ENCODE results near the gene SPAG16. TPM values are rescaled to one million over a fixed set of nuclear protein-coding genes. Genes with fewer than 3 reads are reported as not detected.

Gene SPAG16
- total RNA-seq, 1 experiment from 2014 or later, result 38.4 TPM

DNA sequence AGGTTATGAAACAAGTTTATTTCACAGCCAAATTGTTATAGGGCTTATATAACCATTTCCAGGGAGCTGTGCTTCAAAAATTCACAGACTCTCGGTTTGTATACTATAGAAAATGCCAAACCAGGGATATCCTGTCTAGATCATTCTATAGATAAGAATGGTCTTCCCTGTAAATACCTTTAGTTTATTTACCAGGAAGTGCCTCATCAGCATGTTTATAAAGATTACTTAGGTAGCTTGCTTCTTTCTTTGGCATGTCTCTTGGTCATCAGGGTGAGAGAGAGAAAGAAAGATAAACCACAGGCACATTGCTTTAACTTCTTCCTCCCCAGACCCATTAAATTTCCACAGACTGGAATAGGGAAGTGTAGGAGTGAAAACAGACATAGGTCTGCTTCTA, 439.4 kb downstream of the SPAG16 start:
- in situ Hi-C loops (cut with HindIII; ENCODE audit: low pct_unique_long_range_greater_than_20kb, low sequenced_read_pairs), result no loop called here

DNA sequence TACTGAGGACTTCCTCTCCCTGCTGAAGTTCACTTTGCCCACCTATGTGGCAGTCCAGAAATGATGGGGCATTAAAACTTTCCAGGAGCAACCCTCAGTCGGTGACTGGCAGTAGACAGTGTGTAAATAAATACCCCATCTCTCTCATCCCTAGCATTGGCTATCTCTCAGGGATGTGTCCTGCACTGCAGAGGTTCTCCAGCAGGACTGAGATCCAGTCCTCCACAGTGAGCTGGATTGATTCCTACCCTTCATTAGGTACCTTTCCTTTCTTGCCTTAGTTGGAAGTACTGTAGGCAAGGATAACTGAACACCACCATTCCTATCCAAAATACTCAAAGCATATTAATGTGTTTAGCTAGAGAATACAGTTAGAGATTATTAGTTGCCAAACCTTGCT, 441.8 kb downstream of the SPAG16 start:
- in situ Hi-C loops (cut with HindIII; ENCODE audit: low pct_unique_long_range_greater_than_20kb, low sequenced_read_pairs), result no loop called here
- no peak for DNase-seq (ENCODE audit: low read depth)

More for the DNA sequence above, 439.4 kb downstream of the SPAG16 start:
- no peak for DNase-seq (ENCODE audit: low read depth)

- no peak for DNase-seq (ENCODE audit: low read depth)
- in situ Hi-C loops (cut with HindIII; ENCODE audit: low pct_unique_long_range_greater_than_20kb, low sequenced_read_pairs), result no loop called here
These were observed 449.6 kb downstream of the SPAG16 start for GRCh38 chr2:213733893-213734292.

GRCh38 chr2:213740453-213740852, 456.2 kb downstream of the SPAG16 start:
- in situ Hi-C loops (cut with HindIII; ENCODE audit: low pct_unique_long_range_greater_than_20kb, low sequenced_read_pairs), result no loop called here
- no peak for DNase-seq (ENCODE audit: low read depth)

DNA sequence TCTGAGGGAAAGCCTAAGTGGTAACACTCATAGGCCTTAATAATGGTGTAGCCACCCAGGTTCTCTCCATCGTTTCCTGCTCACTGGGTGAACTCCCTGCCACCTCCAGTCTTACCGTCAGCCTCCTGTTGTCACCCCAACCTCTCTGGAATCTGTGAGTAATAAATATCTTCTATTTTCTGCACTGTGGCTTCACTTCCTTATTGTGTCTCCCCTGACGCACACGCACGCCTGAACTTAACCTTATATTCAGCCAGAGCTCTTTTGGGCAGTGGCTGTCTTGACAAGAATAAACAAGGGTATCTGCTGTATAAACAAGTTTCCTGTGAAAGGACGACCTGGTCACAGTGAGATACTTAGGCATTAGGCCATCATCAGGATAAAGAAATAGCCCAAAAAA, 467.2 kb downstream of the SPAG16 start:
- in situ Hi-C loops (cut with HindIII; ENCODE audit: low pct_unique_long_range_greater_than_20kb, low sequenced_read_pairs), result no loop called here
- no peak for DNase-seq (ENCODE audit: low read depth)

GRCh38 chr2:213752575-213752974, 468.3 kb downstream of the SPAG16 start:
- in situ Hi-C loops (cut with HindIII; ENCODE audit: low pct_unique_long_range_greater_than_20kb, low sequenced_read_pairs), result no loop called here
- DNase-seq (ENCODE audit: low read depth), result no peak

DNA sequence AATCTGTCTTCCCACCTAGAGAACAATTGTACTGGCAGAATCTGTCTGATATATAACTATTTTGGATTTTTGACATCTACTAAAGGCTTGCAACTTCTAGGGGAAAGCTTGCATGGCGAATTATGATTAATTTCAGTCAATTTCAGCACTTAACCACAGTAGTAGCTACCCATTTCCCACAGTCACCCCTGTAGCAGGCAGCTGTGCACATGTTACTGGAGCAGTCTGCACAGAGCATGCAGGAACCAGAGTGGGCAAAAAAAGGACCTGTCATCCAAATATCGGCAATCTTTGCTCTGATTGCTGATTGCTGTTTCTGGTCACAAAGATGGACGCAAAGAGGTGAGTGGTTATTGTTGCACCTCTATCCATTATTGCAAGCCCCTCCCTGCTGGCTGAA, 473.3 kb downstream of the SPAG16 start:
- in situ Hi-C loops (cut with HindIII; ENCODE audit: low pct_unique_long_range_greater_than_20kb, low sequenced_read_pairs), result no loop called here
- DNase-seq (ENCODE audit: low read depth), result no peak

- in situ Hi-C loops (cut with HindIII; ENCODE audit: low pct_unique_long_range_greater_than_20kb, low sequenced_read_pairs), result no loop called here
- no peak for DNase-seq (ENCODE audit: low read depth)
These were observed 479.1 kb downstream of the SPAG16 start for GRCh38 chr2:213763354-213763753.

- in situ Hi-C loops (cut with HindIII; ENCODE audit: low pct_unique_long_range_greater_than_20kb, low sequenced_read_pairs), result no loop called here
- DNase-seq (ENCODE audit: low read depth), result no peak
These were observed 479.7 kb downstream of the SPAG16 start for GRCh38 chr2:213763963-213764362.

GRCh38 chr2:213764849-213765248, 480.6 kb downstream of the SPAG16 start:
- in situ Hi-C loops (cut with HindIII; ENCODE audit: low pct_unique_long_range_greater_than_20kb, low sequenced_read_pairs), result no loop called here
- no peak for DNase-seq (ENCODE audit: low read depth)

DNA sequence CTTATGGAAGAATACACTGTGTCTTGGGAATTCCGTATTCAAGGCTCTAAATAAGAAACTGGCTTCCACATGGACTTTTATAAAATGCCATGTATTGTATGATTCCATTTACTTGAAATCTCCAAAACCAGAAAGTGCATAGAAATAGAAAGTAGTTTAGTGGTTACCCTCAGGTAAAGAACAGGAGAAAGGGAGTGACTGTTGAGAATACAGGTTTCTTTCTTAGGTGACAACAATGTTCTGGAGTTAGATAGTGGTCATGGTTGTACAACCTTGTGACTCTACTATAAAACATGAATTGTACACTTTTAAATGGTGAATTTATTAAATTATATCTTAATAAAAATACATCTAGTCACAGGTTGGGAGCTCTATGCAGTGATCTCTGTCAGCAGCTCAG, 481.8 kb downstream of the SPAG16 start:
- no peak for DNase-seq (ENCODE audit: low read depth)
- in situ Hi-C loops (cut with HindIII; ENCODE audit: low pct_unique_long_range_greater_than_20kb, low sequenced_read_pairs), result no loop called here

GRCh38 chr2:213766465-213766901, 482.2 kb downstream of the SPAG16 start:
- no peak for DNase-seq (ENCODE audit: low read depth)
- in situ Hi-C loops (cut with HindIII; ENCODE audit: low pct_unique_long_range_greater_than_20kb, low sequenced_read_pairs), result no loop called here

DNA sequence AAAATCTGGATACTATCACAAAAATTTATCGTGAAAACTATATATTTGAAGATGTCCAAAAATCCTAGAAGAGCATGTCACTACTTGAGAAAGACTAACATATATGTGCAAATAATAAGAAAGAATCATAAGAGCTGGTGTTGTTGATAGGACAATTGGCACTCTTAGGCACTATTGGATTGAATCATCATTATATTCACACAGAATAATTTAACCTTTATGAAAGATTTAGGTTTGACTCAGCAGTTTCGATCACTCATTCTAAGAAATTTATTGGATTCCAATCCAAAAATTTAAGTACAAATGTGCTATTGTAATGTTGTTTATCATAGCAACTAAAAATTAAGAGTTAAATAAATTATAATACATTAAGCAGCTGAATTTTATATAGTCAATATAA, 503.6 kb downstream of the SPAG16 start:
- in situ Hi-C loops (cut with HindIII; ENCODE audit: low pct_unique_long_range_greater_than_20kb, low sequenced_read_pairs), result no loop called here
- no peak for DNase-seq (ENCODE audit: low read depth)

GRCh38 chr2:213789940-213790339, 505.7 kb downstream of the SPAG16 start:
- DNase-seq (ENCODE audit: low read depth), result no peak
- in situ Hi-C loops (cut with HindIII; ENCODE audit: low pct_unique_long_range_greater_than_20kb, low sequenced_read_pairs), result no loop called here

- DNase-seq (ENCODE audit: low read depth), result no peak
- in situ Hi-C loops (cut with HindIII; ENCODE audit: low pct_unique_long_range_greater_than_20kb, low sequenced_read_pairs), result no loop called here
These were observed 507.8 kb downstream of the SPAG16 start for GRCh38 chr2:213792045-213792444.

DNA sequence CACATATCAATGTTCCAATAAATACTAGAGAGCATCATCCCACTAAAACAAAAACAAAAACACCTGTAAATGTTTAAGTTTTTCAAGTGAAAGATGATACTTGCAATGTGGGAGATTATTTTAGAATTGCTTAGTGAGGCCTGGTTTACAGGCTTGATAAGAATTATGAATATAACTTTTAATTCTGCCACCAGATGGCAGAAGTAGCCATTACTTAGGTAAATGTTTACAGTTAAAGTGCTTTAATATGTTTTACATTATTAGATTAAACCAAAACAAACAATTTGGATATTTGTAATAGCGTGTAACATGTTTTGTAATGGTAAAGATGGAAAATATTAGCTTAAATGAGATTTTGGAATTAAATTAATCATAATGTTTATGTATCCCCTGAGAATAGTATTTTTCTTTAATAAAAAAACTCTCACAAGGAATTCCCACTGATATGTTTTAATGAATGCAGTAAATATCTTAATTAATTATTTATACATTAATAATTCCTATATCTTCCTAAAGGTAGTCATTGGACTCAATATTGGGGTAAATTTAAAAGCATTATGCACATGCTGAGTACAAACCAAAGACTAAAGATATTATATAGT, 522.0 kb downstream of the SPAG16 start:
- peak; percentile 1 for DNase-seq (ENCODE audit: low read depth)

GRCh38 chr2:213816583-213816982, 532.3 kb downstream of the SPAG16 start:
- no peak for DNase-seq (ENCODE audit: low read depth)
- in situ Hi-C loops (cut with HindIII; ENCODE audit: low pct_unique_long_range_greater_than_20kb, low sequenced_read_pairs), result no loop called here

More for the DNA sequence above, 522.0 kb downstream of the SPAG16 start:
- in situ Hi-C loops (cut with HindIII; ENCODE audit: low pct_unique_long_range_greater_than_20kb, low sequenced_read_pairs), result no loop called here

GRCh38 chr2:213818436-213818835, 534.2 kb downstream of the SPAG16 start:
- peak; percentile 2 for DNase-seq (ENCODE audit: low read depth)
- in situ Hi-C loops (cut with HindIII; ENCODE audit: low pct_unique_long_range_greater_than_20kb, low sequenced_read_pairs), result no loop called here

DNA sequence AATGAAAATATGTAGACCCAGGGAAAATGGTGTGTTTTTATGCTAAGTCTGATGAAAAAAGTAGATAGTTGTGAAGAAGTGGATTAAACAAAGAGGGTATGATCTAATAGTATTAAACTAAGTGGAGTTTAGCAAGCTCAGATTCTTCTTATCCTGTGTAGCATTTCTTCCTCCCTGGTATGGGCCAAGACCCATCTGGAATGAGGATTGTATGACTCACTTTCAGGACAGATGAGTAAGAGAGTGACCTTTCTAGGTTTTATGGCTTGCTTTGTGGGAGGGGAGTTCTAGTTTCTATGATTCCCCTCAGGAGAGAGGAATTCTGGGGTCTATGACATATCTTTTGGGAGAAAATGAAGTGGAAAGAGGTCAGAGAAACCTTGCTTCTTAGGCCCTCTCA, 550.1 kb downstream of the SPAG16 start:
- in situ Hi-C loops (cut with HindIII; ENCODE audit: low pct_unique_long_range_greater_than_20kb, low sequenced_read_pairs), result no loop called here
- DNase-seq (ENCODE audit: low read depth), result peak; percentile 2

DNA sequence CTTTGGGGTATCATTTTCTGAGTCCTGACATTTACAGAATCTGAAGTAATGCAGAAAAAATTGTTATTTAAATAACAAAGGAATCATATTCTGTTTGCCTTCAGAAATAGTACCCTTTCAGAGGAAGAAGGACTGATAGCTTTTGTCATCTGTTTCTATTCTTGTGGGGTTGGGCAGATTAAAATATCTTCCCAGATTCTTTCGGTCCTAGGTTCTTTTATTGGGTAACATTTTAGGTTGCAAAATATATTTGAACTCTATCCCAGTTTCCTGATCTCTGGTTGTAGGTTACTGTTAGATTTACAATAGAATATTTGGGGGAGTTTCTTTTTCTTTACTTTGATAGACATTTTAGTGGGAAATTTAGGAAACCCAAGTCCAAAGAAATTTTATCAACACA, 550.5 kb downstream of the SPAG16 start:
- in situ Hi-C loops (cut with HindIII; ENCODE audit: low pct_unique_long_range_greater_than_20kb, low sequenced_read_pairs), result no loop called here
- no peak for DNase-seq (ENCODE audit: low read depth)

DNA sequence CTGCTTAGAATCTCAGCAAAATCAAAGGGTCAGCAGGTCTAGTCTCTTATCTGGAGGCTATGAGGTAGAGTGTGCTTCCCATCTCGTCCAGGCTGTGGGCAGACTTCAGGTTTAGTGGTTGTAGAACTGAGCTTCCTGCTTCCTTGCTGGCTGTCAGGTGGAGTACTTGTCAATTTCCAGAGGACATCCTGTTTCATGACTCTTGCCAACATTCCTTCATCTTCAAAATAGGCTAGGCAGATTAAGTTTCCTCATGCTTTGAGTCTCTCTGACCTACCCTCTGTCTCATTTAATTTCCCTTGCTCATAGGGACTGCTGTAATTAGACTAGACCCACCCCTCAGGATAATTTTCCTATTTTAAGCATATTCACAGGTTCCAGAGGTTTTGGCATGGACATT, 562.6 kb downstream of the SPAG16 start:
- no peak for DNase-seq (ENCODE audit: low read depth)
- in situ Hi-C loops (cut with HindIII; ENCODE audit: low pct_unique_long_range_greater_than_20kb, low sequenced_read_pairs), result no loop called here
